Measurements from ENCODE around the gene SMIM8. TPM values are rescaled to one million over a fixed set of nuclear protein-coding genes. Genes with fewer than 3 reads are reported as not detected.

SMIM8 gene
- total RNA-seq, 1 experiment from 2014 or later = 3.2 TPM

DNA sequence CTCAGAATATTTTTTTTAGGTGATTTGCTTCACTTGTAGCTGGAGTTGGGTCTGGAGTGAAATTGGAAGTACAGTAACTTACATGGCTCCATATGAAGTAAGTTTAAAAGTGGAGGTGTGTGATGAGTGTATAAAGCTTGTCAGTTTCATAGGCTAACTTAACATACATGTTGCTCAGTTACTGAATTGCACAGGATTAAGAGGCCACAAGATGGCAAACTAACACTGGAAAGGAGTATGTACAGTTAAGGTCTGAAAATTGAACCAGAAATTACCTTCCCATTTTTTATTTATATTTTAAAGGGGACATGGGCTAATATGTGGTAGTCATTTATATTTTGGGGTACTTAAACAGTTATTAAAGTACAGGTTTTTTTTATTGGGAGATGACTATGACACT, 45.3 kb upstream of the SMIM8 start:
- H3K36me3 Mint-ChIP-seq (ENCODE audit: insufficient read depth, unreplicated experiment) = no peaks in the 10 kb centered on the region
- no TSS peak for BruUV-seq (replicated peaks)
- no peak overlapping the region for H3K27ac Mint-ChIP-seq (ENCODE audit: low read depth, unreplicated experiment)
- no peaks in the 10 kb centered on the region for H3K9me3 Mint-ChIP-seq (ENCODE audit: unreplicated experiment)
- POLR2A ChIA-PET = interaction anchor here (1.3 kb wide), 1 partner anchor 20 kb away, joined by 4 read pairs; no protein-coding TSS in a partner anchor
- no peaks in the 10 kb centered on the region for H3K27me3 Mint-ChIP-seq (ENCODE audit: insufficient read depth, unreplicated experiment)
- intact Hi-C loops (cut with micrococcal nuclease) = no loop called here
- CTCF ChIA-PET = interaction anchor here (0.7 to 1.7 kb wide), 11 partner anchors 10 to 1216 kb away, joined by 3 to 5 read pairs (median 3); no protein-coding TSS in a partner anchor
- no peak overlapping the region for H3K4me3 Mint-ChIP-seq (ENCODE audit: unreplicated experiment)
- no peaks in the 10 kb centered on the region for H3K4me1 Mint-ChIP-seq (ENCODE audit: insufficient read depth, unreplicated experiment)
- TF ChIP-seq, protein P1, sequence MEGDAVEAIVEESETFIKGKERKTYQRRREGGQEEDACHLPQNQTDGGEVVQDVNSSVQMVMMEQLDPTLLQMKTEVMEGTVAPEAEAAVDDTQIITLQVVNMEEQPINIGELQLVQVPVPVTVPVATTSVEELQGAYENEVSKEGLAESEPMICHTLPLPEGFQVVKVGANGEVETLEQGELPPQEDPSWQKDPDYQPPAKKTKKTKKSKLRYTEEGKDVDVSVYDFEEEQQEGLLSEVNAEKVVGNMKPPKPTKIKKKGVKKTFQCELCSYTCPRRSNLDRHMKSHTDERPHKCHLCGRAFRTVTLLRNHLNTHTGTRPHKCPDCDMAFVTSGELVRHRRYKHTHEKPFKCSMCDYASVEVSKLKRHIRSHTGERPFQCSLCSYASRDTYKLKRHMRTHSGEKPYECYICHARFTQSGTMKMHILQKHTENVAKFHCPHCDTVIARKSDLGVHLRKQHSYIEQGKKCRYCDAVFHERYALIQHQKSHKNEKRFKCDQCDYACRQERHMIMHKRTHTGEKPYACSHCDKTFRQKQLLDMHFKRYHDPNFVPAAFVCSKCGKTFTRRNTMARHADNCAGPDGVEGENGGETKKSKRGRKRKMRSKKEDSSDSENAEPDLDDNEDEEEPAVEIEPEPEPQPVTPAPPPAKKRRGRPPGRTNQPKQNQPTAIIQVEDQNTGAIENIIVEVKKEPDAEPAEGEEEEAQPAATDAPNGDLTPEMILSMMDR (IDR thresholded peaks at IDR 0.05; ENCODE audit: unreplicated experiment) = no peak
- peak; percentile 25 for DNase-seq (ENCODE audit: unreplicated experiment)

DNA sequence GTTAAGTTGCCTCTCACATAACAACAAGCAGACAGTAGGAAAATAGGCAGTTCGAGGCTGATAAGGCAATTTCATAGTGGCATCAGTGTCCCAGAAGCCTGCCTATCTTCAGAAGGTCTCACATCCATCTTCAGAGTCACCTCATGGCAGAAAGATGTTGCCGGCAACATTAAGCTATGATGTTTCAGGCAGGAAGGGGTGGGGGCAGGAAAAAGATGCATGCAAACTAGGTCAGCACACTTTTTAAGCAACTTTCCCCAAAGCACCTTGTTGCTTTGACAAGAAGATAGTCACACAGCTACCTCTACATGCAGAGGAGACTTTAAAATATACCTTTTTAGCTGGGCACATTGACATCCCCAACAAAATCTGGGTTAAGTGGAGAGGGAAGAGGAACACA, 43.2 kb upstream of the SMIM8 start:
- Mint-ChIP-seq H3K27me3 (ENCODE audit: insufficient read depth, unreplicated experiment) (no peaks in the 10 kb centered on the region), H3K4me3 (ENCODE audit: unreplicated experiment) (no peak overlapping the region), H3K27ac (ENCODE audit: low read depth, unreplicated experiment) (no peak overlapping the region), H3K4me1 (ENCODE audit: insufficient read depth, unreplicated experiment) (no peaks in the 10 kb centered on the region), H3K36me3 (ENCODE audit: insufficient read depth, unreplicated experiment) (no peaks in the 10 kb centered on the region), H3K9me3 (ENCODE audit: unreplicated experiment) (no peaks in the 10 kb centered on the region)
- TF ChIP-seq, protein P1 (IDR thresholded peaks at IDR 0.05; ENCODE audit: unreplicated experiment) = no peak
- no TSS peak for BruUV-seq (replicated peaks)
- intact Hi-C loops (cut with micrococcal nuclease) = no loop called here
- ChIA-PET CTCF (interaction anchor here (0.5 to 1.1 kb wide), 4 partner anchors 32 to 566 kb away, joined by 3 to 4 read pairs (median 3); partner anchors contain the start of gene SMIM8), POLR2A (interaction anchor here (1.2 kb wide), 1 partner anchor 192 kb away, joined by 3 read pairs; no protein-coding TSS in a partner anchor)
- no peak for DNase-seq (ENCODE audit: unreplicated experiment)

GRCh38 chr6:87281426-87281825, 41.0 kb upstream of the SMIM8 start:
- Mint-ChIP-seq H3K4me3 (ENCODE audit: unreplicated experiment) (no peak overlapping the region), H3K36me3 (ENCODE audit: insufficient read depth, unreplicated experiment) (no peaks in the 10 kb centered on the region), H3K27ac (ENCODE audit: low read depth, unreplicated experiment) (no peak overlapping the region), H3K27me3 (ENCODE audit: insufficient read depth, unreplicated experiment) (no peaks in the 10 kb centered on the region), H3K4me1 (ENCODE audit: insufficient read depth, unreplicated experiment) (no peaks in the 10 kb centered on the region), H3K9me3 (ENCODE audit: unreplicated experiment) (peaks cover 13% of the 10 kb centered on the region)
- TF ChIP-seq, protein P1 (IDR thresholded peaks at IDR 0.05; ENCODE audit: unreplicated experiment) = no peak
- no peak for DNase-seq (ENCODE audit: unreplicated experiment)
- POLR2A ChIA-PET = interaction anchor here (1.6 kb wide), 1 partner anchor 9 kb away, joined by 3 read pairs; no protein-coding TSS in a partner anchor
- BruUV-seq (replicated peaks) = no TSS peak
- intact Hi-C loops (cut with micrococcal nuclease) = no loop called here
- CTCF ChIA-PET = interaction anchor here (0.6 kb wide), 1 partner anchor 24 kb away, joined by 3 read pairs; no protein-coding TSS in a partner anchor

- TF ChIP-seq, protein P1 (IDR thresholded peaks at IDR 0.05; ENCODE audit: unreplicated experiment) = no peak
- peaks cover 7% of the 10 kb centered on the region for H3K4me1 Mint-ChIP-seq (ENCODE audit: insufficient read depth, unreplicated experiment)
- no peak overlapping the region for H3K27ac Mint-ChIP-seq (ENCODE audit: low read depth, unreplicated experiment)
- H3K9me3 Mint-ChIP-seq (ENCODE audit: unreplicated experiment) = peaks cover 13% of the 10 kb centered on the region
- no peaks in the 10 kb centered on the region for H3K36me3 Mint-ChIP-seq (ENCODE audit: insufficient read depth, unreplicated experiment)
- POLR2A ChIA-PET = interaction anchor here (0.9 kb wide), 1 partner anchor 10 kb away, joined by 4 read pairs; no protein-coding TSS in a partner anchor
- no peak overlapping the region for H3K4me3 Mint-ChIP-seq (ENCODE audit: unreplicated experiment)
- CTCF ChIA-PET = interaction anchor here (1.0 to 1.1 kb wide), 2 partner anchors 17 to 108 kb away, joined by 3 read pairs; no protein-coding TSS in a partner anchor
- H3K27me3 Mint-ChIP-seq (ENCODE audit: insufficient read depth, unreplicated experiment) = no peaks in the 10 kb centered on the region
- BruUV-seq (replicated peaks) = no TSS peak
- no peak for DNase-seq (ENCODE audit: unreplicated experiment)
- intact Hi-C loops (cut with micrococcal nuclease) = no loop called here
Observed at GRCh38 chr6:87282743-87283142, 39.6 kb upstream of the SMIM8 start.

Data from MCF 10A (cell line).